ENCODE results near the gene DTX3L. TPM values are rescaled to one million over a fixed set of nuclear protein-coding genes. Genes with fewer than 3 reads are reported as not detected.

The DTX3L gene
- total RNA-seq, 2 donors from 2014 or later: 4.9 to 6.6 TPM

- H3K27me3 ChIP-seq (ENCODE audit: control insufficient read depth, insufficient read depth, low read length, poor library complexity, severe bottlenecking): no peaks in the 10 kb centered on the region
- H3K36me3 Mint-ChIP-seq (ENCODE audit: low read depth): no peaks in the 10 kb centered on the region
- H3K9ac ChIP-seq (ENCODE audit: extremely low read depth, low read length, poor library complexity, severe bottlenecking): no peak overlapping the region
- H3K9me3 Mint-ChIP-seq: no peaks in the 10 kb centered on the region
- H3K27ac ChIP-seq (ENCODE audit: low read depth, low read length): no peak overlapping the region
- no peaks in the 10 kb centered on the region for H3K9me3 ChIP-seq (ENCODE audit: control insufficient read depth, low read length)
- no peaks in the 10 kb centered on the region for H3K27me3 Mint-ChIP-seq (ENCODE audit: insufficient read depth)
- H3K27ac Mint-ChIP-seq: no peak overlapping the region
- WGBS, 2 experiments (ENCODE audit: insufficient coverage in 1 of 2, insufficient read length in 1 of 2): 91 to 97% methylated on average over 7 to 10 of the region's 11 CpGs
- TF ChIP-seq CTCF (conservative IDR thresholded peaks at IDR 0.05): no peak
- no peak for DNase-seq
- H3K4me1 Mint-ChIP-seq: no peaks in the 10 kb centered on the region
- no peak overlapping the region for H3K4me3 Mint-ChIP-seq
- no peaks in the 10 kb centered on the region for H3K36me3 ChIP-seq (ENCODE audit: control insufficient read depth, insufficient read depth, low read length)
- H3K4me3 ChIP-seq (ENCODE audit: low read length): no peak overlapping the region
- H3K4me1 ChIP-seq (ENCODE audit: control insufficient read depth, insufficient read depth, low read length): no peaks in the 10 kb centered on the region
These were observed 40.8 kb upstream of the DTX3L start for GRCh38 chr3:122523317-122523716.

- Histone ChIP-seq H3K27me3 (ENCODE audit: control insufficient read depth, insufficient read depth, low read length, poor library complexity, severe bottlenecking) (no peaks in the 10 kb centered on the region), H3K4me3 (ENCODE audit: low read length) (no peak overlapping the region), H3K36me3 (ENCODE audit: control insufficient read depth, insufficient read depth, low read length) (no peaks in the 10 kb centered on the region), H3K27ac (ENCODE audit: low read depth, low read length) (no peak overlapping the region), H3K9me3 (ENCODE audit: control insufficient read depth, low read length) (no peaks in the 10 kb centered on the region), H3K9ac (ENCODE audit: extremely low read depth, low read length, poor library complexity, severe bottlenecking) (no peak overlapping the region), H3K4me1 (ENCODE audit: control insufficient read depth, insufficient read depth, low read length) (no peaks in the 10 kb centered on the region)
- Mint-ChIP-seq H3K4me3 (no peak overlapping the region), H3K4me1 (peaks cover 7% of the 10 kb centered on the region), H3K27ac (no peak overlapping the region), H3K9me3 (no peaks in the 10 kb centered on the region), H3K36me3 (ENCODE audit: low read depth) (no peaks in the 10 kb centered on the region), H3K27me3 (ENCODE audit: insufficient read depth) (no peaks in the 10 kb centered on the region)
- no peak for DNase-seq
- WGBS, 2 experiments (ENCODE audit: insufficient coverage in 1 of 2, insufficient read length in 1 of 2): 100% methylated on average over 1 to 2 of the region's 2 CpGs
- no peak for TF ChIP-seq CTCF (conservative IDR thresholded peaks at IDR 0.05)
These were observed 34.0 kb upstream of the DTX3L start for GRCh38 chr3:122530164-122530563.

GRCh38 chr3:122533480-122533879 lies 30.7 kb upstream of the DTX3L start:
- Histone ChIP-seq H3K36me3 (ENCODE audit: control insufficient read depth, insufficient read depth, low read length) (no peaks in the 10 kb centered on the region), H3K27me3 (ENCODE audit: control insufficient read depth, insufficient read depth, low read length, poor library complexity, severe bottlenecking) (no peaks in the 10 kb centered on the region), H3K27ac (ENCODE audit: low read depth, low read length) (no peak overlapping the region), H3K9ac (ENCODE audit: extremely low read depth, low read length, poor library complexity, severe bottlenecking) (no peak overlapping the region), H3K9me3 (ENCODE audit: control insufficient read depth, low read length) (no peaks in the 10 kb centered on the region), H3K4me1 (ENCODE audit: control insufficient read depth, insufficient read depth, low read length) (peaks cover 8% of the 10 kb centered on the region), H3K4me3 (ENCODE audit: low read length) (no peak overlapping the region)
- Mint-ChIP-seq H3K36me3 (ENCODE audit: low read depth) (no peaks in the 10 kb centered on the region), H3K27me3 (ENCODE audit: insufficient read depth) (no peaks in the 10 kb centered on the region), H3K27ac (no peak overlapping the region), H3K4me1 (peaks cover 21% of the 10 kb centered on the region), H3K4me3 (no peak overlapping the region), H3K9me3 (no peaks in the 10 kb centered on the region)
- DNase-seq: no peak
- WGBS, 2 experiments (ENCODE audit: insufficient coverage in 1 of 2, insufficient read length in 1 of 2): 89 to 100% methylated on average over 1 to 2 of the region's 2 CpGs
- no peak for TF ChIP-seq CTCF (conservative IDR thresholded peaks at IDR 0.05)

Data from endodermal cell (in vitro differentiated cells).